Stimulated activated CD4-positive, alpha-beta T cell treated with anti-CD3 and anti-CD28 coated beads, Interleukin-4, amount 100 ng/mL, for 1 hour (primary cell): ENCODE results near the gene ELP1.
"Not testable (repeated sequence)": the region's sequence is repeated elsewhere in the genome, so short reads cannot be mapped to it uniquely, and the experiment has no call there.

ENCODE experiments used
- DNase-seq: peaks from one replicate; pipeline ENCODE4 v3.0.0-alpha.2; 2020

The ELP1 gene

GRCh38 chr9:108933718-108934322 lies at the start of gene ELP1:
ELP1 (minus strand) TSS chr9:108934124; CDS start chr9:108931146, 2,978 bp downstream.
- DNase-seq: peak; percentile 92

- no peak for DNase-seq
These were observed 47.0 kb upstream of the ELP1 start for GRCh38 chr9:108980893-108981292.

GRCh38 chr9:108978205-108978604 lies 44.3 kb upstream of the ELP1 start:
- DNase-seq: no peak

GRCh38 chr9:108973895-108974294 lies 40.0 kb upstream of the ELP1 start:
- DNase-seq: no peak

GRCh38 chr9:108972626-108973209 lies 38.8 kb upstream of the ELP1 start:
- DNase-seq: no peak

GRCh38 chr9:108972186-108972585 lies 38.3 kb upstream of the ELP1 start:
- DNase-seq: no peak

GRCh38 chr9:108971392-108971791 lies 37.5 kb upstream of the ELP1 start:
- not testable (repeated sequence) for DNase-seq

- no peak for DNase-seq
These were observed 34.0 kb upstream of the ELP1 start for GRCh38 chr9:108967916-108968315.

- no peak for DNase-seq
These were observed 29.7 kb upstream of the ELP1 start for GRCh38 chr9:108963459-108964143.

- no peak for DNase-seq
These were observed 27.2 kb upstream of the ELP1 start for GRCh38 chr9:108961151-108961550.

GRCh38 chr9:108960331-108960730 lies 26.4 kb upstream of the ELP1 start:
- no peak for DNase-seq

- DNase-seq: no peak
These were observed 22.7 kb upstream of the ELP1 start for GRCh38 chr9:108956631-108957026.

- DNase-seq: no peak
These were observed 22.2 kb upstream of the ELP1 start for GRCh38 chr9:108956022-108956630.

- DNase-seq: no peak
These were observed 20.2 kb upstream of the ELP1 start for GRCh38 chr9:108953983-108954574.

GRCh38 chr9:108951578-108951977 lies 17.7 kb upstream of the ELP1 start:
- DNase-seq: no peak

GRCh38 chr9:108950168-108950567 lies 16.2 kb upstream of the ELP1 start:
- no peak for DNase-seq

GRCh38 chr9:108939975-108940374 lies 6.1 kb upstream of the ELP1 start:
- no peak for DNase-seq

- DNase-seq: no peak
These were observed 3.8 kb upstream of the ELP1 start for GRCh38 chr9:108937561-108938305.

GRCh38 chr9:108934323-108934893 lies 484 bp upstream of the ELP1 start, which contains the start of gene ABITRAM:
ABITRAM (plus strand) TSS chr9:108934400; CDS start chr9:108934487, 87 bp downstream.
- DNase-seq: peak; percentile 75

GRCh38 chr9:108933231-108933717 lies 650 bp downstream of the ELP1 start:
- no peak for DNase-seq

- DNase-seq: no peak
These were observed 5.5 kb downstream of the ELP1 start for GRCh38 chr9:108928386-108928785.

- no peak for DNase-seq
These were observed 9.5 kb downstream of the ELP1 start for GRCh38 chr9:108924466-108924865.
